ENCODE results near the gene DCLK2. TPM values are rescaled to one million over a fixed set of nuclear protein-coding genes. Genes with fewer than 3 reads are reported as not detected.
"Not testable (repeated sequence)": the region's sequence is repeated elsewhere in the genome, so short reads cannot be mapped to it uniquely, and the experiment has no call there.

DCLK2 gene
- total RNA-seq, 1 donor from 2014 or later, result not detected

- no peak for DNase-seq
- no peak overlapping the region for H3K4me3 Mint-ChIP-seq
- H3K27ac Mint-ChIP-seq, result no peak overlapping the region
- H3K27me3 Mint-ChIP-seq, result no peaks in the 10 kb centered on the region
- no peaks in the 10 kb centered on the region for H3K36me3 Mint-ChIP-seq (ENCODE audit: low read depth)
- intact Hi-C loops (cut with micrococcal nuclease), result no loop called here
- no peaks in the 10 kb centered on the region for H3K4me1 Mint-ChIP-seq
- no peaks in the 10 kb centered on the region for H3K9me3 Mint-ChIP-seq
Observed at GRCh38 chr4:150161109-150161508, 82.9 kb downstream of the DCLK2 start.

- not testable (repeated sequence) for DNase-seq
Observed at GRCh38 chr4:150162020-150162419, 83.8 kb downstream of the DCLK2 start.

GRCh38 chr4:150164055-150164454 lies 85.8 kb downstream of the DCLK2 start:
- H3K27ac Mint-ChIP-seq, result no peak overlapping the region
- H3K4me3 Mint-ChIP-seq, result no peak overlapping the region
- DNase-seq, result no peak

More at GRCh38 chr4:150162020-150162419, 83.8 kb downstream of the DCLK2 start:
- H3K27ac Mint-ChIP-seq; intact Hi-C loops (cut with micrococcal nuclease); H3K4me1 Mint-ChIP-seq; H3K9me3 Mint-ChIP-seq; H3K36me3 Mint-ChIP-seq (ENCODE audit: low read depth); H3K27me3 Mint-ChIP-seq; H3K4me3 Mint-ChIP-seq: not testable (repeated sequence)

GRCh38 chr4:150164956-150165629 lies 86.8 kb downstream of the DCLK2 start:
- Mint-ChIP-seq H3K27ac (no peak overlapping the region), H3K27me3 (no peaks in the 10 kb centered on the region), H3K4me3 (no peak overlapping the region), H3K4me1 (no peaks in the 10 kb centered on the region), H3K36me3 (ENCODE audit: low read depth) (no peaks in the 10 kb centered on the region), H3K9me3 (no peaks in the 10 kb centered on the region)
- DNase-seq, result no peak
- intact Hi-C loops (cut with micrococcal nuclease), result no loop called here

More at GRCh38 chr4:150164055-150164454, 85.8 kb downstream of the DCLK2 start:
- Mint-ChIP-seq H3K36me3 (ENCODE audit: low read depth) (no peaks in the 10 kb centered on the region), H3K4me1 (no peaks in the 10 kb centered on the region), H3K9me3 (no peaks in the 10 kb centered on the region), H3K27me3 (no peaks in the 10 kb centered on the region)
- intact Hi-C loops (cut with micrococcal nuclease), result no loop called here

DNA sequence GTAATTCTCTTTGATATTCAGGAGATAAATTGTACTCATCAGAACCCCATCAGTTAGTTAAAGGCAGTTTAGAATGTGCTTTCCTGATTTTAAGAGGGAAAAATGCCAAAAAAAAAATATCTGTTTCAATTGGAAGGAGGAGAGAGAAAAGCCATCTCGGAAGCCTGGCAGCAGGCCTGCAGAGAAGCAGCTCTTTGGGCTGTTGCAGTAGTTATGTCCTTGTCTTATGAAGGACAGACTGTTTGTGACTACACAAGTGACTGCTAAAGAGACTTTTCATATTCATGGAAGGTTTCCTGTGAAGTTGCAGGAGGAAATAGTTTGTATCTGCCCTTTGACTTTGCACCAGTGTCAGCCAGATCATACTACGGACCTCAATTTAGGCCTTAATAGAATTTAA lies 88.8 kb downstream of the DCLK2 start:
- no peak overlapping the region for H3K27ac Mint-ChIP-seq
- H3K36me3 Mint-ChIP-seq (ENCODE audit: low read depth), result no peaks in the 10 kb centered on the region
- no peaks in the 10 kb centered on the region for H3K4me1 Mint-ChIP-seq
- intact Hi-C loops (cut with micrococcal nuclease), result no loop called here
- no peak for DNase-seq
- H3K9me3 Mint-ChIP-seq, result no peaks in the 10 kb centered on the region
- no peaks in the 10 kb centered on the region for H3K27me3 Mint-ChIP-seq
- H3K4me3 Mint-ChIP-seq, result no peak overlapping the region

- no peak for DNase-seq
- Mint-ChIP-seq H3K36me3 (ENCODE audit: low read depth) (no peaks in the 10 kb centered on the region), H3K27me3 (no peaks in the 10 kb centered on the region), H3K9me3 (no peaks in the 10 kb centered on the region), H3K27ac (no peak overlapping the region), H3K4me3 (no peak overlapping the region), H3K4me1 (no peaks in the 10 kb centered on the region)
- intact Hi-C loops (cut with micrococcal nuclease), result no loop called here
Observed at GRCh38 chr4:150173432-150173861, 95.2 kb downstream of the DCLK2 start.

DNA sequence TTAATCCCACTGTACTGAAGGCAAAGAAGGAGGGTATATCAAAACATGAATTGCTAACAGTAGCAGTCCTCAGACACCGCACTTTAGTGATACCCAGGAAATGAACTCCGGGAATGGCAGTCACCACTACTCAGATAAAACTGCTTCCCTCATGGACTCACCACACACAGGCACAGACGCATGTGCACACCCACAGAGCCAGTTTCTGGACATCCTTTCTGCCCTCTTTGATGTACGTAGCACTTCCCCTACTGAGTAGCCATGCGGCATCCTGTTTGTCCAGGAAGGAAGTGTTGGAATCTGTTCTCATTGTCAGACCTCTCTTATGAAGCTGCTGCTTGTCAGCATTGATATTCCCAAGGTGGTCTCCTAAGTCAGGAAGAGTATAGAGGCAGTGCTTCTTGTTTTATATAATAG lies 95.7 kb downstream of the DCLK2 start:
- intact Hi-C loops (cut with micrococcal nuclease), result no loop called here
- Mint-ChIP-seq H3K27ac (no peak overlapping the region), H3K9me3 (no peaks in the 10 kb centered on the region), H3K36me3 (ENCODE audit: low read depth) (no peaks in the 10 kb centered on the region), H3K4me1 (no peaks in the 10 kb centered on the region), H3K4me3 (no peak overlapping the region), H3K27me3 (no peaks in the 10 kb centered on the region)
- no peak for DNase-seq

- H3K4me1 Mint-ChIP-seq, result no peaks in the 10 kb centered on the region
- no peak for DNase-seq
- no peaks in the 10 kb centered on the region for H3K9me3 Mint-ChIP-seq
- no peaks in the 10 kb centered on the region for H3K27me3 Mint-ChIP-seq
- H3K4me3 Mint-ChIP-seq, result no peak overlapping the region
- H3K36me3 Mint-ChIP-seq (ENCODE audit: low read depth), result no peaks in the 10 kb centered on the region
- intact Hi-C loops (cut with micrococcal nuclease), result no loop called here
- no peak overlapping the region for H3K27ac Mint-ChIP-seq
Observed at GRCh38 chr4:150176547-150176946, 98.3 kb downstream of the DCLK2 start.

GRCh38 chr4:150178161-150178560 lies 99.9 kb downstream of the DCLK2 start:
- H3K4me3 Mint-ChIP-seq, result no peak overlapping the region
- H3K27me3 Mint-ChIP-seq, result peaks cover 3% of the 10 kb centered on the region
- intact Hi-C loops (cut with micrococcal nuclease), result no loop called here
- H3K9me3 Mint-ChIP-seq, result no peaks in the 10 kb centered on the region
- H3K4me1 Mint-ChIP-seq, result no peaks in the 10 kb centered on the region
- no peak overlapping the region for H3K27ac Mint-ChIP-seq
- no peak for DNase-seq
- H3K36me3 Mint-ChIP-seq (ENCODE audit: low read depth), result no peaks in the 10 kb centered on the region

DNA sequence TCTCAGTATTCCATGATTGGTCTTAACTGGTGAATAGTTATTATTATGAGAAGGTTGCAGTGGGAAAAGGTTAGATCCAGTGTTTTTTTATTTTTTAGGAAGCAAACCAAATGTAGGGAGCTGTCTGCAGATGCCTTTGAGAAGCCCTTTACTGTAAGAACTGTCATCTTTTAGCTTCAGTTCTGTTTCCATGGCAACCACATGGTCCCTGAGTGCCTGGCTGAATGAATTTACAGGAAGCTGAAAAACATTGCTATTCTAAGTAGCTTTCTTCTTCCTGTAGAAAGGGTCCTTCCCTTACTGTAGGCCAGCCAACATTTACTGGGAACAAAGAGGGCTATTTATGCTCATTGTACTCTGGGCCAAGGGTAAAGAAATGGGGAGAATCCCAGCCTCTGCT lies 103.3 kb downstream of the DCLK2 start:
- no peak overlapping the region for H3K27ac Mint-ChIP-seq
- DNase-seq, result no peak
- H3K4me1 Mint-ChIP-seq, result no peaks in the 10 kb centered on the region
- peaks cover 3% of the 10 kb centered on the region for H3K27me3 Mint-ChIP-seq
- H3K36me3 Mint-ChIP-seq (ENCODE audit: low read depth), result no peaks in the 10 kb centered on the region
- intact Hi-C loops (cut with micrococcal nuclease), result no loop called here
- H3K4me3 Mint-ChIP-seq, result no peak overlapping the region
- no peaks in the 10 kb centered on the region for H3K9me3 Mint-ChIP-seq

DNA sequence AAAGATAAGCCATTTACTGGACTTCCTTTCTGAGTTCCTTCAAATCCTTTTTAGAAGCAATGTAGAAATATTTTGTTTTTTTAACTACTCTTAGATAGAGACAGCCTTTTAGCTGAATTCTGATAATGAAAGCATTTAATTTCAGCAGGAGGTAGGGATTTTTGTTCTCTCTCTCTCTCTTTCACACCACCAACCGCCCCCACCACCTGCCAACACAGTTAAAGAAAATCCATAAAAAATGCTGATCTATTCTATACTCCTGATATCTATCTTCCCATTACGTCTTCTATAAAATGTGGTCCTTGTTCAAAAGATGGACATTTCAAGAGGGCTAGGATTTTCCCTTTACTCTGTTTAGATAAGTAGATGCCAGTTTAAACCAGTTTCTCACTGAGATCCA lies 104.5 kb downstream of the DCLK2 start:
- Mint-ChIP-seq H3K27me3 (peaks cover 3% of the 10 kb centered on the region), H3K4me3 (no peak overlapping the region), H3K36me3 (ENCODE audit: low read depth) (no peaks in the 10 kb centered on the region), H3K27ac (no peak overlapping the region), H3K4me1 (no peaks in the 10 kb centered on the region), H3K9me3 (no peaks in the 10 kb centered on the region)
- DNase-seq, result no peak
- intact Hi-C loops (cut with micrococcal nuclease), result no loop called here

DNA sequence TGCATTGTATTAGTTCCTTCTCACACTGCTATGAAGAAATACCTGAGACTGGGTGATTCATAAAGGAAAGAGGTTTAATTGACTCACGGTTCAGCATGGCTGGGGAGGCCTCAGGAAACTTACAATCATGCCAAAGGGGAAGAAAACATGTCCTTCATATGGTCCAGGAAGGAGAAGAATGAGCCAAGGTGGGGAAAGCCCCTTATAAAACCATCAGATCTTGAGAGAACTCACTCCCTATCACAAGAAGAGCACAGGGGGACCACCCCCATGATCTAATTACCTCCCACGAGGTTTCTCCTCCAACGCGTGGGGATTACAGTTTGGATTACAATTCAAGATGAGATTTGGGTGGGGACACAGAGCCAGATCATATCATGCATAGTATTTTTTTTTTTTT lies 106.8 kb downstream of the DCLK2 start:
- H3K27me3 Mint-ChIP-seq; H3K4me1 Mint-ChIP-seq; H3K36me3 Mint-ChIP-seq (ENCODE audit: low read depth); H3K9me3 Mint-ChIP-seq; H3K4me3 Mint-ChIP-seq; intact Hi-C loops (cut with micrococcal nuclease); DNase-seq; H3K27ac Mint-ChIP-seq: not testable (repeated sequence)

DNA sequence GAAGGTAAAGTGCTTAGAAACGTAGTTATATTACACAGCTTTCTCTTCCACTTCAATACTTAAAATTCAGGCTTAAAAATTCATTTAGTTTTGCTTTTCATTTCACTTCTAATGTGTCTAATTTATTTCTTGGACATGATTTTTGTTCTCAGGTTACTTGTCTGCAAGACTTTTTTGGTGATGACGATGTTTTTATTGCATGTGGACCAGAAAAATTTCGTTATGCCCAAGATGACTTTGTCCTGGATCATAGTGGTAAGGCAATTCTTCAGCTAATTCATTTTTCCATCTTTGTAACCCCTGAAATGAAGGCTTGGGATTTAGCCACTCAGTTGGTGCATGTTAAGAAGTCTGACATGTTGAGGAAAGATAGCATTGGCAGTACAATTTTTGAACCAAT lies 114.7 kb downstream of the DCLK2 start:
- Mint-ChIP-seq H3K27me3 (no peaks in the 10 kb centered on the region), H3K4me3 (no peak overlapping the region), H3K9me3 (no peaks in the 10 kb centered on the region), H3K27ac (no peak overlapping the region), H3K36me3 (ENCODE audit: low read depth) (no peaks in the 10 kb centered on the region), H3K4me1 (no peaks in the 10 kb centered on the region)
- DNase-seq, result no peak
- intact Hi-C loops (cut with micrococcal nuclease), result no loop called here

DNA sequence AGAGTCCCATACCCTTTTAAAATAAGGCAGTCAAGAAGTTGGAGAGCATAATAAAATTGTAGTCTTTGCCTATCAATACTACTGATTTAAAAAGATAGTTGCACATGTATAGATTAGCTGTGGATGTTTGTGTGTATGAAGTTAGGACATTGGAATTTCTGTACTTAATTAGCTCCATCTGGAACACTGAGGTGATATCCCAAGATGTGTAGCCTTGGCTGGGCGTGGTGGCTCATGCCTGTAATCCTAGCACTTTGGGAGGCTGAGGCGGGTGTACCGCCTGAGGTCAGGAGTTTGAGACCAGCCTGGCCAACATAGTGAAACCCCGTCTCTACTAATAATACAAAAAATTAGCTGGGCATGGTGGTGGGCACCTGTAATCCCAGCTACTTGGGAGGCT lies 119.0 kb downstream of the DCLK2 start:
- H3K9me3 Mint-ChIP-seq; H3K4me3 Mint-ChIP-seq; H3K36me3 Mint-ChIP-seq (ENCODE audit: low read depth); H3K4me1 Mint-ChIP-seq; intact Hi-C loops (cut with micrococcal nuclease); H3K27me3 Mint-ChIP-seq; H3K27ac Mint-ChIP-seq; DNase-seq: not testable (repeated sequence)

GRCh38 chr4:150199056-150199455 lies 120.8 kb downstream of the DCLK2 start:
- Mint-ChIP-seq H3K9me3 (no peaks in the 10 kb centered on the region), H3K27me3 (peaks cover 10% of the 10 kb centered on the region), H3K27ac (no peak overlapping the region), H3K4me1 (no peaks in the 10 kb centered on the region), H3K36me3 (ENCODE audit: low read depth) (no peaks in the 10 kb centered on the region), H3K4me3 (no peak overlapping the region)
- no peak for DNase-seq
- intact Hi-C loops (cut with micrococcal nuclease), result no loop called here

Data from activated CD4-positive, alpha-beta T cell treated with anti-CD3 and anti-CD28 coated beads, Interleukin-2, amount 10 ng/mL, durations not matched to agents 24 days and 14 days (primary cell).